Nephron (organoid): ENCODE measurements around the gene CYB561D2.

Experiments
- H3K27ac Mint-ChIP-seq, 3 experiments: 2 replicates each; pipeline ENCODE4 v1.8.0; 2020; ENCODE audit warnings: mixed read lengths in 3 of 3, mild to moderate bottlenecking in 2 of 3, moderate library complexity in 1 of 3
- H3K27me3 Mint-ChIP-seq: 2 replicates; pipeline ENCODE4 v1.8.0; 2021; ENCODE audit warnings: low read depth, mild to moderate bottlenecking, moderate library complexity, mixed read lengths
- H3K36me3 Mint-ChIP-seq: 2 replicates; pipeline ENCODE4 v1.8.0; 2020; ENCODE audit warnings: low read depth, mixed read lengths
- H3K4me1 Mint-ChIP-seq: 2 replicates; pipeline ENCODE4 v1.8.0; 2020; ENCODE audit warnings: mixed read lengths
- H3K4me3 Mint-ChIP-seq, 3 experiments: 2 replicates each; pipeline ENCODE4 v1.8.0; 2020; ENCODE audit warnings: mild to moderate bottlenecking in 3 of 3, mixed read lengths in 3 of 3, moderate library complexity in 2 of 3
- H3K9me3 Mint-ChIP-seq: 2 replicates; pipeline ENCODE4 v1.8.0; 2020; ENCODE audit warnings: mixed read lengths
- CTCF ChIP-seq, 3 experiments: fragments of 200-600 bp; sonication (generic); IDR thresholded peaks; one replicate each; pipeline ENCODE4 v1.5.0; 2021; ENCODE audit warnings: antibody characterized with exemption in 3 of 3; ENCODE audit not compliant: unreplicated experiment in 3 of 3

CYB561D2 gene

DNA sequence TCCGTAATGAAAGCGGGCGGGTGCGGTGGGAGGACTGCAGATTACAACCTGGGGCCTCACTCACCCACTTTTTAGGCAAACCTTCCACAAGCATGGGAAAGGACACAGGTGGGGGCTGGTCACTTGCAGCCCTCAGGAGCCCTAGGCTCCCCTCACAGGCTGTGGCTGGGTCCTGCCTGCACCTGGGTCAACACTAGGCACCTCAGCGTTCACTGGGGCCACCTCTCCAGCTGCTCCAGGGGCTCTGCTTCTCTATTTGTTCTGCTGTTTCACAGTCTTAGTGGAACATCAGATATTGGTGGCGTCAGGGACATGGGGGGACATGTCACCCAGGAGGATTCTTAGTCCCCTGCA is 38.7 kb downstream of the CYB561D2 start:
- Mint-ChIP-seq H3K4me1 (peaks cover 19% of the 10 kb centered on the region), H3K36me3 (no peaks in the 10 kb centered on the region)

GRCh38 chr3:50390508-50391224 is 40.0 kb downstream of the CYB561D2 start:
- Mint-ChIP-seq H3K9me3 (no peaks in the 10 kb centered on the region), H3K4me3 (no peak overlapping the region), H3K4me1 (peaks cover 17% of the 10 kb centered on the region), H3K36me3 (no peaks in the 10 kb centered on the region), H3K27ac (peak overlapping the region in 1 of 3 experiments; percentile 28), H3K27me3 (peaks cover 10% of the 10 kb centered on the region)
- no peak for TF ChIP-seq CTCF (IDR thresholded peaks at IDR 0.05; ENCODE audit: unreplicated experiment in 3 of 3)

More for the DNA sequence above, 38.7 kb downstream of the CYB561D2 start:
- Mint-ChIP-seq H3K27ac (no peak overlapping the region), H3K9me3 (no peaks in the 10 kb centered on the region), H3K27me3 (peaks cover 7% of the 10 kb centered on the region), H3K4me3 (no peak overlapping the region)
- TF ChIP-seq CTCF (IDR thresholded peaks at IDR 0.05; ENCODE audit: unreplicated experiment in 3 of 3) = no peak

DNA sequence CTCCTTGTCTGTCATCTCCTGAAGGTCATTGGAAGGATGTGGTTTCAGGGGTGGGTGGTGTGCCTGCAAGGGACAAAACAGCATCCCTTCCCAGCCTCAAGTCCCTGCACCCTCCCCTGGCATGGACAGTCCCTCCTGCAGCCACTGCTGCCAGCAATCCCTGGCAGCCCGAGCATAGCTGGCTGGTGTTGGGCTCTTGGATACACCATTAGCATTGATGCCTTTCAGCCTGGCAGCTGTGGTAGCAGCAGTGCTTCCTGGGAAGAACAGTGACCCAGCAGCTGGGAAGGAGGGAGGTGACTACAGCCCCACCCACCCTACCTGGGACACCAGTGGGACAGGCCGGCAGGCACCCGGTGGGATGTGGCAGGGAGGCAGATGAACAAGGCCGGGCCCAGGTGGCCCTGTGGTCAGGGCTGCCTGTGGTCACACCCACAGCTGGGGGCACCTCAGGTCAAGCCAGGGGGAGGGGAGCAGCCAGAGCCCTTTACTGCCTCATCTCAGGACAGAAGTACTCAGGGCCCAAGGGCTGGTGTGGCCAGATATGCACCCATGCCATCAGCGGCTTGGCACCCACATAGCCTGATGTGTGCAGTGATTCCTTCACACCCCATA is 41.5 kb downstream of the CYB561D2 start:
- Mint-ChIP-seq H3K9me3 (no peaks in the 10 kb centered on the region), H3K4me3 (no peak overlapping the region), H3K36me3 (no peaks in the 10 kb centered on the region), H3K27ac (peak overlapping the region in 2 of 3 experiments; percentile 27 to 31), H3K27me3 (peaks cover 10% of the 10 kb centered on the region), H3K4me1 (peaks cover 13% of the 10 kb centered on the region)
- TF ChIP-seq CTCF (IDR thresholded peaks at IDR 0.05; ENCODE audit: unreplicated experiment in 3 of 3) = no peak

GRCh38 chr3:50393061-50393460 is 42.4 kb downstream of the CYB561D2 start:
- no peak overlapping the region for H3K27ac Mint-ChIP-seq
- H3K27me3 Mint-ChIP-seq = peaks cover 10% of the 10 kb centered on the region
- H3K9me3 Mint-ChIP-seq = no peaks in the 10 kb centered on the region
- no peak for TF ChIP-seq CTCF (IDR thresholded peaks at IDR 0.05; ENCODE audit: unreplicated experiment in 3 of 3)
- H3K36me3 Mint-ChIP-seq = no peaks in the 10 kb centered on the region
- no peak overlapping the region for H3K4me3 Mint-ChIP-seq
- peaks cover 13% of the 10 kb centered on the region for H3K4me1 Mint-ChIP-seq

DNA sequence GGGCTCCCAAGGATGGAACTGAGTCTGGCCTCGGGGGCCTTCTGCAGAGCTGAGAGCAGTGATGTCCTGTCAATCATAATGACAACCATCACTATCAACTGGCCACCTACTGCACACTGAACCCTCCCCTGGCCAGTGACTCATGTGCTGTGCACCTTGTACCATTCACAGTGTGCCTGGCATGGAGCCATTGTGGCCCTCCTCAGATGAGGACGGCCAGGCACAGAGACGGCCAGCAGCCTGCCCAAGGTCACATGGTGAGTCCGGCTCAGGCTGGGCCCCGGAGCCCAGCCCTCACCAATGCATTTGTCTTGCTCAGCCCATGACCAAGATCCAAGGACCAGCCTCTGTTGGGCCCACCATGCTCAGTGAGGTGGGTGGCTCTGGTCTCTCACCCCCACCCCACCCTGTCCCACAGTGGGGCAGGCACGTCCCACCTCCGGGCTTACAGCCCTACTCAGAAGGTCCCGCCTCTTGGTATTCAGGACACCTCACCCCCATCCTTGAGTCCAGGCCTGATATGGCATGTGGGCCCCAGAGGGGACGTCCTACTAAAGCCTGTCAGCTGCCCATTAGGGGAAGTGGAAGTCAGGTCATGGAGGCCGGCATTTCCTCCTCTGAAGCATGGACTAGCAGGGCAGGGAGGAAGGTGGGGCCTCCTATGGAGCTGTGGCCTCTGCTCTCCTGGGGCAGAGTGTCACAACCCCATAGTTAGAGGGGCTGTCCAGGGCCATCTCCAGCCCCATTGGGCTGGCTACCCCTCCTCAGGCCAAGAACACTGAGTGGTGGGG is 44.6 kb downstream of the CYB561D2 start:
- Mint-ChIP-seq H3K4me1 (peaks cover 10% of the 10 kb centered on the region), H3K36me3 (no peaks in the 10 kb centered on the region), H3K27me3 (peaks cover 15% of the 10 kb centered on the region), H3K27ac (no peak overlapping the region), H3K4me3 (no peak overlapping the region), H3K9me3 (no peaks in the 10 kb centered on the region)
- no peak for TF ChIP-seq CTCF (IDR thresholded peaks at IDR 0.05; ENCODE audit: unreplicated experiment in 3 of 3)
